ENCODE results near the gene B3GALT4. TPM values are rescaled to one million over a fixed set of nuclear protein-coding genes. Genes with fewer than 3 reads are reported as not detected.
A peak's percentile ranks its signal among the peaks of the same experiment; 100 is the strongest.

Gene B3GALT4
- total and polyA plus RNA-seq, 2 of the 13 experiments (the other 11 are each of a cell fraction or from before 2014, with no cell fraction given) = 0.04 to 0.27 TPM

- peak; percentile 53; the same call in 1 of the 2 replicates for TF ChIP-seq ZNF749 (CRISPR knock-in tag; IDR thresholded peaks at IDR 0.05; ENCODE audit: borderline replicate concordance)
- TF ChIP-seq EP300 (IDR thresholded peaks at IDR 0.05; ENCODE audit: low read depth in 2 of 2, low read length in 2 of 2) = peak in 1 of 2 experiments; percentile 26; a peak in 1 of 4 replicates
- TF ChIP-seq EP300 (CRISPR knock-in tag; IDR thresholded peaks at IDR 0.05; ENCODE audit: borderline replicate concordance) = no peak
These were observed 35.6 kb downstream of the B3GALT4 start (continued) for GRCh38 chr6:33312361-33313104.

- FAIRE-seq (no peak), DNase-seq (ENCODE audit: low spot score) (no peak), ATAC-seq (peak; percentile 31)
- ChIA-PET CTCF (ENCODE audit: low intra/inter-chr PET ratio, low total read pairs) (no interaction called here), POLR2A (interaction anchor here (0.6 to 2.7 kb wide), 10 partner anchors 11 to 341 kb away, joined by 3 to 40 read pairs (median 9); partner anchors contain the start of genes CUTA, PFDN6, PHF1 and RGL2)
- H3K27me3 ChIP-seq (ENCODE audit: control insufficient read depth in 1 of 2, insufficient read depth in 2 of 2, low read length in 2 of 2) = no peaks in the 10 kb centered on the region; a peak in 1 of 5 replicates
- H3K9me3 ChIP-seq (ENCODE audit: low read length) = no peaks in the 10 kb centered on the region
- H3K4me1 ChIP-seq (ENCODE audit: insufficient read depth, low read length) = peaks cover 25% of the 10 kb centered on the region
- peak overlapping the region; percentile 92 to 98 (median 98) for H3K4me3 ChIP-seq (replicated peaks in 1 of 3; ENCODE audit: insufficient read depth in 1 of 3, low read depth in 2 of 3, low read length in 3 of 3)
- peak overlapping the region; percentile 38 for H2AFZ ChIP-seq (ENCODE audit: low read length)
- H3K36me3 ChIP-seq (replicated peaks in 1 of 2; ENCODE audit: control insufficient read depth in 1 of 2, insufficient read depth in 2 of 2, low read length in 2 of 2) = 0 out of 5 replicates have a peak, but pooled peaks cover 0 to 2% of the 10 kb centered on the region in 2 experiments
- WGBS (ENCODE audit: low lambda C conversion rate) = 1% methylated on average over 33 of the region's 33 CpGs
- in situ Hi-C loops (cut with HindIII; ENCODE audit: extremely low pct_ligation_motif_present, low pct_unique_long_range_greater_than_20kb) (no loop called here), intact Hi-C loops (cut with micrococcal nuclease; ENCODE audit: unreplicated experiment) (loop anchor here (5.0 kb wide), 1 partner anchor 41 kb away; the partner anchor contains the start of genes RPS18 and VPS52)
- H3K9ac ChIP-seq (ENCODE audit: insufficient read depth, low read depth, low read length) = peak overlapping the region; percentile 92
- H3K27ac ChIP-seq (ENCODE audit: extremely low read length, insufficient read depth, low read length) = peak overlapping the region; percentile 83
- peaks cover 3% of the 10 kb centered on the region; the same call in 1 of the 2 replicates for H4K20me1 ChIP-seq (ENCODE audit: insufficient read depth, low read length)
- peak overlapping the region; percentile 94 for H3K4me2 ChIP-seq (ENCODE audit: low read depth, low read length)
- BruUV-seq (replicated peaks) = no TSS peak
- peaks cover 20% of the 10 kb centered on the region for H3K79me2 ChIP-seq (ENCODE audit: insufficient read depth, low read length)
- TF ChIP-seq ZNF274 (CRISPR knock-in tag; IDR thresholded peaks at IDR 0.05) = 0 out of 2 replicates have a peak, but pooled peaks have one; percentile 29
- 0 out of 2 replicates have a peak, but pooled peaks have one; percentile 11 for TF ChIP-seq ZNF746 (CRISPR knock-in tag; IDR thresholded peaks at IDR 0.05)
- TF ChIP-seq IRF9 (CRISPR knock-in tag; IDR thresholded peaks at IDR 0.05; ENCODE audit: borderline replicate concordance) = peak; percentile 25; the same call in 1 of the 2 replicates
- TF ChIP-seq ZSCAN25 (CRISPR knock-in tag; IDR thresholded peaks at IDR 0.05) = 0 out of 2 replicates have a peak, but pooled peaks have one; percentile 36
- no peak for TF ChIP-seq USF2 (IDR thresholded peaks at IDR 0.05; ENCODE audit: low read depth, low read length)
- TF ChIP-seq USF2 (CRISPR knock-in tag; IDR thresholded peaks at IDR 0.05; ENCODE audit: borderline replicate concordance) = 0 out of 2 replicates have a peak, but pooled peaks have one; percentile 19
These were observed 36.3 kb downstream of the B3GALT4 start for GRCh38 chr6:33313105-33313708.
